ENCODE measurements around the gene BRPF1.

GRCh38 chr3:9697892-9698291 is 33.6 kb upstream of the BRPF1 start:
- TF ChIP-seq CTCF (IDR thresholded peaks at IDR 0.05; ENCODE audit: low read depth, low read length, poor library complexity, severe bottlenecking) (no peak), EZH2phosphoT487 (IDR thresholded peaks at IDR 0.05; ENCODE audit: borderline replicate concordance, low read length) (no peak)
